Right kidney (tissue), 1 donor: Measurements from ENCODE around the gene SCART1.
"Not testable (repeated sequence)": the region's sequence is repeated elsewhere in the genome, so short reads cannot be mapped to it uniquely, and the experiment has no call there.

Source experiments
- DNase-seq: peaks from one replicate; pipeline ENCODE4 v3.0.0-alpha.2; 2016

Gene SCART1

GRCh38 chr10:133432789-133433188 lies 21.0 kb upstream of the SCART1 start:
- not testable (repeated sequence) for DNase-seq

- no peak for DNase-seq
Observed at GRCh38 chr10:133438711-133439273, 15.0 kb upstream of the SCART1 start.

GRCh38 chr10:133439517-133440461 lies 14.0 kb upstream of the SCART1 start:
- DNase-seq: no peak

GRCh38 chr10:133440633-133441285 lies 13.0 kb upstream of the SCART1 start:
- no peak for DNase-seq

- not testable (repeated sequence) for DNase-seq
Observed at GRCh38 chr10:133441356-133441755, 12.4 kb upstream of the SCART1 start.

GRCh38 chr10:133441780-133442179 lies 12.0 kb upstream of the SCART1 start:
- no peak for DNase-seq

- DNase-seq: no peak
Observed at GRCh38 chr10:133442191-133442966, 11.4 kb upstream of the SCART1 start.

GRCh38 chr10:133442967-133443924 lies 10.5 kb upstream of the SCART1 start:
- no peak for DNase-seq

GRCh38 chr10:133444342-133445267 lies 9.1 kb upstream of the SCART1 start:
- DNase-seq: no peak

GRCh38 chr10:133445268-133445732 lies 8.4 kb upstream of the SCART1 start:
- no peak for DNase-seq

- no peak for DNase-seq
Observed at GRCh38 chr10:133445751-133446708, 7.7 kb upstream of the SCART1 start.

- no peak for DNase-seq
Observed at GRCh38 chr10:133446979-133447378, 6.8 kb upstream of the SCART1 start.

GRCh38 chr10:133448120-133448519 lies 5.6 kb upstream of the SCART1 start:
- no peak for DNase-seq

- DNase-seq: no peak
Observed at GRCh38 chr10:133451346-133451745, 2.4 kb upstream of the SCART1 start.

- no peak for DNase-seq
Observed at GRCh38 chr10:133452453-133452852, 1.3 kb upstream of the SCART1 start.

GRCh38 chr10:133454204-133454893 lies 604 bp downstream of the SCART1 start:
- no peak for DNase-seq

GRCh38 chr10:133455196-133455595 lies 1.5 kb downstream of the SCART1 start:
- DNase-seq: no peak

GRCh38 chr10:133455611-133456031 lies 1.9 kb downstream of the SCART1 start:
- DNase-seq: no peak
